Loucy (cell line): ENCODE results near the gene PIP5K1A.

ENCODE experiments used
- H2AFZ ChIP-seq: fragments of 200-600 bp; sonication (generic); 2 replicates; pipeline ENCODE4 v1.6.0; 2016; ENCODE audit warnings: antibody characterized with exemption, mild to moderate bottlenecking, low read length, moderate library complexity
- H3F3A ChIP-seq: fragments of 200-600 bp; 2 replicates; pipeline ENCODE4 v1.6.0; 2016; ENCODE audit warnings: antibody characterized with exemption, low read depth, mild to moderate bottlenecking
- H3K27me3 ChIP-seq: fragments of 200-600 bp; sonication (generic); 2 replicates; pipeline ENCODE4 v1.6.1; 2014; ENCODE audit warnings: low read length, mild to moderate bottlenecking; ENCODE audit not compliant: insufficient read depth, poor library complexity, severe bottlenecking
- H3K36me3 ChIP-seq: fragments of 200-600 bp; sonication (generic); 2 replicates; pipeline ENCODE4 v1.6.1; 2016; ENCODE audit warnings: low read length; ENCODE audit not compliant: insufficient read depth
- H3K4me1 ChIP-seq: fragments of 200-600 bp; sonication (generic); 2 replicates; pipeline ENCODE4 v1.5.1; 2014; ENCODE audit warnings: low read length, mild to moderate bottlenecking; ENCODE audit not compliant: insufficient read depth, poor library complexity, severe bottlenecking
- H3K4me2 ChIP-seq: fragments of 200-600 bp; sonication (generic); 2 replicates; pipeline ENCODE4 v1.6.0; 2014; ENCODE audit warnings: antibody characterized with exemption, low read length, low read depth, mild to moderate bottlenecking; ENCODE audit not compliant: poor library complexity, severe bottlenecking
- H3K4me3 ChIP-seq: fragments of 200-600 bp; sonication (generic); 2 replicates; pipeline ENCODE4 v1.5.1; 2014; ENCODE audit warnings: low read length, mild to moderate bottlenecking, mixed read lengths; ENCODE audit not compliant: poor library complexity, severe bottlenecking
- H3K79me2 ChIP-seq: fragments of 200-600 bp; sonication (generic); 2 replicates; pipeline ENCODE4 v1.6.1; 2014; ENCODE audit warnings: low read length; ENCODE audit not compliant: insufficient read depth
- H3K9ac ChIP-seq: fragments of 200-600 bp; sonication (generic); 2 replicates; pipeline ENCODE4 v1.6.0; 2014; ENCODE audit warnings: mild to moderate bottlenecking, low read depth, low read length, moderate library complexity; ENCODE audit not compliant: poor library complexity, severe bottlenecking
- H3K9me2 ChIP-seq: fragments of 200-600 bp; sonication (generic); replicated peaks from 2 replicates; pipeline ENCODE4 v1.6.1; 2016; ENCODE audit warnings: low read depth, low read length, mixed read lengths
- H3K9me3 ChIP-seq: fragments of 200-600 bp; sonication (generic); 2 replicates; pipeline ENCODE4 v1.6.1; 2014; ENCODE audit warnings: mild to moderate bottlenecking, antibody characterized with exemption, low read length, low read depth; ENCODE audit not compliant: insufficient read depth
- H4K20me1 ChIP-seq: fragments of 200-600 bp; sonication (generic); 2 replicates; pipeline ENCODE4 v1.6.0; 2014; ENCODE audit warnings: antibody characterized with exemption, low read length, mild to moderate bottlenecking; ENCODE audit not compliant: insufficient read depth, poor library complexity, severe bottlenecking
- CTCF ChIP-seq: fragments of 200-600 bp; sonication (generic); conservative IDR thresholded peaks from 2 replicates; pipeline ENCODE4 v1.5.1; 2014; ENCODE audit warnings: mild to moderate bottlenecking, antibody characterized with exemption, low read length
- EZH2phosphoT487 ChIP-seq: fragments of 200-600 bp; IDR thresholded peaks from 2 replicates; pipeline ENCODE4 v1.6.1; 2018; ENCODE audit warnings: antibody characterized with exemption, mild to moderate bottlenecking, moderate library complexity, borderline replicate concordance

PIP5K1A gene

GRCh38 chr1:151158326-151158725 lies 40.0 kb upstream of the PIP5K1A start:
- no peaks in the 10 kb centered on the region for H3K36me3 ChIP-seq
- no peak for TF ChIP-seq EZH2phosphoT487
- no peak for TF ChIP-seq CTCF
- H2AFZ ChIP-seq, result no peak overlapping the region
- H3K4me3 ChIP-seq, result peak overlapping the region; percentile 76
- peaks cover 20% of the 10 kb centered on the region; the same call in 1 of the 2 replicates for H3K79me2 ChIP-seq
- no peaks in the 10 kb centered on the region for H3K9me2 ChIP-seq
- peak overlapping the region; percentile 81 for H3K9ac ChIP-seq
- H3K27me3 ChIP-seq, result no peaks in the 10 kb centered on the region
- no peaks in the 10 kb centered on the region for H3F3A ChIP-seq
- peak overlapping the region; percentile 80 for H3K4me2 ChIP-seq
- peaks cover 32% of the 10 kb centered on the region for H3K4me1 ChIP-seq
- no peaks in the 10 kb centered on the region for H3K9me3 ChIP-seq
- no peaks in the 10 kb centered on the region for H4K20me1 ChIP-seq

- no peaks in the 10 kb centered on the region for H4K20me1 ChIP-seq
- H3K27me3 ChIP-seq, result no peaks in the 10 kb centered on the region
- H3K4me3 ChIP-seq, result peak overlapping the region; percentile 76
- peaks cover 20% of the 10 kb centered on the region; the same call in 1 of the 2 replicates for H3K79me2 ChIP-seq
- H2AFZ ChIP-seq, result no peak overlapping the region
- no peaks in the 10 kb centered on the region for H3K9me2 ChIP-seq
- H3F3A ChIP-seq, result no peaks in the 10 kb centered on the region
- H3K9me3 ChIP-seq, result no peaks in the 10 kb centered on the region
- peak overlapping the region; percentile 80 for H3K4me2 ChIP-seq
- TF ChIP-seq CTCF (no peak), EZH2phosphoT487 (no peak)
- H3K9ac ChIP-seq, result no peak overlapping the region
- H3K36me3 ChIP-seq, result no peaks in the 10 kb centered on the region
- peaks cover 32% of the 10 kb centered on the region for H3K4me1 ChIP-seq
Measured at GRCh38 chr1:151158751-151159251, 39.6 kb upstream of the PIP5K1A start.

GRCh38 chr1:151159373-151159772 lies 39.0 kb upstream of the PIP5K1A start:
- peaks cover 36% of the 10 kb centered on the region for H3K4me1 ChIP-seq
- TF ChIP-seq EZH2phosphoT487, result no peak
- TF ChIP-seq CTCF, result no peak
- H3K9me2 ChIP-seq, result no peaks in the 10 kb centered on the region
- H3K36me3 ChIP-seq, result no peaks in the 10 kb centered on the region
- no peak overlapping the region for H3K4me3 ChIP-seq
- no peaks in the 10 kb centered on the region for H4K20me1 ChIP-seq
- peak overlapping the region; percentile 37 for H3K9ac ChIP-seq
- no peaks in the 10 kb centered on the region for H3F3A ChIP-seq
- no peaks in the 10 kb centered on the region for H3K9me3 ChIP-seq
- peak overlapping the region; percentile 35 for H3K4me2 ChIP-seq
- H3K79me2 ChIP-seq, result peaks cover 24% of the 10 kb centered on the region; the same call in 1 of the 2 replicates
- no peak overlapping the region for H2AFZ ChIP-seq
- no peaks in the 10 kb centered on the region for H3K27me3 ChIP-seq
